NCI-H774 (cell line): ENCODE data around the gene HS1BP3.

Experiments used
- DNase-seq: peaks from one replicate; lab custom pipeline; 2025; lab: John Stamatoyannopoulos, UW

The HS1BP3 gene

GRCh38 chr2:20650877-20651730 is at the start of gene HS1BP3:
HS1BP3 (minus strand) TSS chr2:20651098; CDS start chr2:20651063, 35 bp downstream.
- DNase-seq, result peak; percentile 78

- DNase-seq, result no peak
Observed at GRCh38 chr2:20698916-20699613, 48.2 kb upstream of the HS1BP3 start.

- no peak for DNase-seq
Observed at GRCh38 chr2:20697322-20697934, 46.5 kb upstream of the HS1BP3 start.

- DNase-seq, result no peak
Observed at GRCh38 chr2:20696366-20696765, 45.5 kb upstream of the HS1BP3 start.

- no peak for DNase-seq
Observed at GRCh38 chr2:20693317-20693716, 42.4 kb upstream of the HS1BP3 start.

GRCh38 chr2:20692081-20692480 is 41.2 kb upstream of the HS1BP3 start:
- no peak for DNase-seq

- DNase-seq, result no peak
Observed at GRCh38 chr2:20691076-20691734, 40.3 kb upstream of the HS1BP3 start.

- DNase-seq, result no peak
Observed at GRCh38 chr2:20689428-20690264, 38.7 kb upstream of the HS1BP3 start.

- no peak for DNase-seq
Observed at GRCh38 chr2:20687260-20687832, 36.4 kb upstream of the HS1BP3 start.

- no peak for DNase-seq
Observed at GRCh38 chr2:20684581-20685063, 33.7 kb upstream of the HS1BP3 start.

- no peak for DNase-seq
Observed at GRCh38 chr2:20682167-20682920, 31.4 kb upstream of the HS1BP3 start.

- no peak for DNase-seq
Observed at GRCh38 chr2:20680744-20681375, 30.0 kb upstream of the HS1BP3 start.

- DNase-seq, result no peak
Observed at GRCh38 chr2:20678780-20679179, 27.9 kb upstream of the HS1BP3 start.

GRCh38 chr2:20678086-20678395 is 27.1 kb upstream of the HS1BP3 start:
- no peak for DNase-seq

GRCh38 chr2:20677301-20678085 is 26.6 kb upstream of the HS1BP3 start:
- no peak for DNase-seq

- DNase-seq, result no peak
Observed at GRCh38 chr2:20676353-20677215, 25.7 kb upstream of the HS1BP3 start.

GRCh38 chr2:20675701-20676352 is 24.9 kb upstream of the HS1BP3 start:
- no peak for DNase-seq
